Activated CD4-positive, alpha-beta T cell treated with anti-CD3 and anti-CD28 coated beads for 36 hours (primary cell): Measurements from ENCODE around the gene CACNG1. TPM values are rescaled to one million over a fixed set of nuclear protein-coding genes. Genes with fewer than 3 reads are reported as not detected.

Experiments
- ATAC-seq: fragments of 200-7000 bp; cut with Tn5 transposase; one replicate; pipeline ENCODE4 v1.10.0; 2021; ENCODE audit warnings: mild to moderate bottlenecking, moderate library complexity
- CTCF ChIA-PET: fragments of 350-600 bp; sonication (Branson Sonifier 250); formaldehyde crosslinking; loops from one replicate; lab custom pipeline; 2021; ENCODE audit warnings: antibody characterized with exemption; lab: Charles Lee
- POLR2A ChIA-PET: fragments of 350-600 bp; sonication (Branson Sonifier 250); formaldehyde crosslinking; loops from one replicate; lab custom pipeline; 2021; ENCODE audit warnings: antibody characterized with exemption, inconsistent platforms; lab: Charles Lee
- DNase-seq: peaks from one replicate; pipeline ENCODE4 v3.0.0-alpha.2; 2020
- H3K27ac Mint-ChIP-seq: one replicate; pipeline ENCODE4 v1.8.0; 2021; ENCODE audit warnings: mixed read lengths
- H3K27me3 Mint-ChIP-seq: one replicate; pipeline ENCODE4 v1.8.0; 2021; ENCODE audit warnings: mixed read lengths
- H3K36me3 Mint-ChIP-seq: one replicate; pipeline ENCODE4 v1.8.0; 2021; ENCODE audit warnings: low read depth, mixed read lengths
- H3K4me1 Mint-ChIP-seq: one replicate; pipeline ENCODE4 v1.8.0; 2021; ENCODE audit warnings: mixed read lengths
- H3K4me3 Mint-ChIP-seq: one replicate; pipeline ENCODE4 v1.8.0; 2021; ENCODE audit warnings: mild to moderate bottlenecking, moderate library complexity, mixed read lengths
- H3K9me3 Mint-ChIP-seq: one replicate; pipeline ENCODE4 v1.8.0; 2021; ENCODE audit warnings: low read depth, mixed read lengths
- intact Hi-C, 2 experiments: fragments of 100-400 bp; cut with DNase I in 1 of 2; cut with micrococcal nuclease in 1 of 2; formaldehyde crosslinking; loops; one replicate each; pipeline versions ENCODE4 v1.14.2 to v1.15.1; 2022 to 2024; cut with DNase I, micrococcal nuclease
- total RNA-seq, 2 experiments: library from RNA; stranded (reverse); gene quantifications; one replicate each; pipeline ENCODE4 v1.2.3, GENCODE V29; 2021

Gene CACNG1
- total RNA-seq, 2 experiments from 2014 or later: not detected

DNA sequence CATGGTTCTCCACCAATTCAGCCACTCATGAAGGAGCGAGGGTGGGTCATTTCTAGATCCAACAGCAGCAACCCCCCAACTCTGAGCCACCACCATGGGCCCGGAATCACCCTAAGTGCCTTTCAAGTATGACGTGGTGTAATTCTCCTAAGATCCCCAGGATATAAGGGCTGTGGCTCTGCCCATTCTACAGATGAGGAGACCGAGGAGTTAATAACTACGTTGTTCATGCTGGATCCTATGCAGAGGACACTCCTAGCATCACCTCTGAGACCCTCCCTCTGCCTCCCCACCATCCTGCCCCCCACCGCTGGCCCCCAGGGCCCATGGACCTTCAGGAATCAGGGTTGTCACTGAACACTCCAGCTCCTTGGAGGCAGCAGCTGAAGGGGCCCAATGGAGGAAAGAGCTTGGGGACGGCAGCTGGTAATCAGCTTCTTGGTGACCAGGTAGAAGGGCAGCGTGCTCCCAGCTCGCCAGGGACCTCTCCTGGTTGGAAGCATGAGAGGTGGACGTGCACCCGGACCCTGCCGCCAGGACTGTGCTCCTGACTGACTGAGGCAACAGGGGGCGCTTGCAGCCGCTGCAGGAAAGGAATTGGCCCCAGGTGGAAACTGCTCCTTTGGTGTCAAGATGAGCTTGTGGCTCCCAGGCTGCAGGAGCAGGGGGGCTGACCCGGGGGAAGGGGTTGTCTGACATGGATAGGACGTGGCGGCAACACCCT lies 28.2 kb upstream of the CACNG1 start:
- Mint-ChIP-seq H3K9me3 (no peaks in the 10 kb centered on the region), H3K4me1 (no peaks in the 10 kb centered on the region), H3K36me3 (no peaks in the 10 kb centered on the region), H3K27me3 (peaks cover 9% of the 10 kb centered on the region), H3K4me3 (no peak overlapping the region), H3K27ac (no peak overlapping the region)
- intact Hi-C loops: no loop called here
- ChIA-PET CTCF (no interaction called here), POLR2A (no interaction called here)
- DNase-seq (no peak), ATAC-seq (no peak)

DNA sequence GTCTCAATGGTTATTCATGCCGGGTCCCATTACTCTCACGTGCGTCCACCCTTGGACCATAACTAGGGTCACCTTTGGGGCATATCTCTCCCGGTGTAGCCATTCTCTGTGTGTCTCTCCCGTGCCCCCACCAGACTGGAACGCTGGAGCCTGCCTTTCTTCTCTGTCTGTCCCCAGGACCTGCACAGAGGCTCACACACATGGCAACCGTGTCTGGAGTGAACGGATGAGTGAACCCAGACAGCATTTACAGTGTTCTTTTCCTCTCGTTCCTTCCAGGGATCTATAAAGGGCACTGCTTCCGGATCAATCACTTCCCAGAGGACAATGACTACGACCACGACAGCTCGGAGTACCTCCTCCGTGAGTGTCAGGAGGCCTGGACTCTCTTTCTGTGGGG lies 26.4 kb upstream of the CACNG1 start:
- Mint-ChIP-seq H3K9me3 (no peaks in the 10 kb centered on the region), H3K27me3 (peaks cover 9% of the 10 kb centered on the region), H3K4me1 (no peaks in the 10 kb centered on the region), H3K4me3 (no peak overlapping the region), H3K27ac (no peak overlapping the region), H3K36me3 (no peaks in the 10 kb centered on the region)
- POLR2A ChIA-PET: no interaction called here
- intact Hi-C loops: no loop called here
- DNase-seq (no peak), ATAC-seq (no peak)
- CTCF ChIA-PET: interaction anchor here (0.6 kb wide), 1 partner anchor 14 kb away, joined by 3 read pairs; no protein-coding TSS in a partner anchor

GRCh38 chr17:67018471-67019434 lies 25.6 kb upstream of the CACNG1 start:
- no peaks in the 10 kb centered on the region for H3K4me1 Mint-ChIP-seq
- ATAC-seq: no peak
- ChIA-PET CTCF (interaction anchor here (0.7 kb wide), 1 partner anchor 625 kb away, joined by 3 read pairs; no protein-coding TSS in a partner anchor), POLR2A (no interaction called here)
- intact Hi-C loops: no loop called here
- H3K36me3 Mint-ChIP-seq: no peaks in the 10 kb centered on the region
- H3K27me3 Mint-ChIP-seq: peaks cover 5% of the 10 kb centered on the region
- no peak for DNase-seq
- no peak overlapping the region for H3K27ac Mint-ChIP-seq
- no peak overlapping the region for H3K4me3 Mint-ChIP-seq
- H3K9me3 Mint-ChIP-seq: no peaks in the 10 kb centered on the region

DNA sequence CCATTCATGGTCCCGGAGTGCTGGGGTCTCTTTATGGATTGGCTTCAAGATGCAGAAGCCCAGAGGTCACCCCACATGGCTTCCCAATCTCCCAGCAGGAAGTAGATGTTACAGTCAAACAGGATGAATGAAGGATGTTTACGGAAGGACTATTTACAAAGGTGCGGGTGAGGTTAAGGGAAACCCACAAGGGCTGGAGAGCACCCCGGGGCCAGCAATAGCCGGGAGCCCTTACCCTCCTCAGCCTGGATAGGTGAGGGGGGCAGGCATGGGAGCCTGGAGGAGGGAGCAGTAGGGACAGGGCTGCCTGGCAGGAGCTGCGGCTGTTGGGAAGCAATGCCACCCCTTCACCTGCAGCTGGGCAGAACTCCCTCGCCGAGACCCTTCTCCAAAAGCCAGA lies 24.5 kb upstream of the CACNG1 start:
- no peaks in the 10 kb centered on the region for H3K4me1 Mint-ChIP-seq
- H3K27ac Mint-ChIP-seq: no peak overlapping the region
- H3K27me3 Mint-ChIP-seq: peaks cover 5% of the 10 kb centered on the region
- DNase-seq (no peak), ATAC-seq (no peak)
- ChIA-PET CTCF (no interaction called here), POLR2A (no interaction called here)
- intact Hi-C loops: no loop called here
- no peak overlapping the region for H3K4me3 Mint-ChIP-seq
- H3K9me3 Mint-ChIP-seq: no peaks in the 10 kb centered on the region
- no peaks in the 10 kb centered on the region for H3K36me3 Mint-ChIP-seq

DNA sequence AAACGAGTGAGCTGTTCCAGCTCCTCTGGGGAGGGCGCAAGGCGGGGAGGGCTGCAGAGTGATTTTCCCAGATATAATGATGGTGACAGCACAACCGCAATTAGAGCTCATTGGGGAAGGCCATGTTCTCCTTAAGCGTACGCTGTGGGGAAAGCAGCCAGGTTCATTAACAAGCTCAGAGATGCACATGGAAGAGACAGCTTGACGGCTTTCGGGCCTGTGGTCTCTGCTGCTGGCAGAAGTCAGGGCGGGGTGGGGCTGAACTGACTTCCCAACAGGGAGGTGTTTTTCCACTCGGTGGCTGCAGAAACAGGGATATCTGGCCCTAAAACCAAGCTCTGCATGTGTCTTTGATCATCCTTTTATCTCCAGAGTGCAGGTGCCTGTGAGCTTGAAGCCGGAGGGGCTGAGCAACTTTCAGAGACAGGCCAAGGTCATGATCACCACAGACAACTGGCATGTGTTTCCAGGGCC lies 24.0 kb upstream of the CACNG1 start:
- Mint-ChIP-seq H3K4me3 (no peak overlapping the region), H3K27me3 (peaks cover under 1% of the 10 kb centered on the region), H3K36me3 (no peaks in the 10 kb centered on the region), H3K4me1 (no peaks in the 10 kb centered on the region), H3K27ac (no peak overlapping the region), H3K9me3 (no peaks in the 10 kb centered on the region)
- CTCF ChIA-PET: no interaction called here
- DNase-seq (no peak), ATAC-seq (no peak)
- POLR2A ChIA-PET: no interaction called here
- intact Hi-C loops: no loop called here

DNA sequence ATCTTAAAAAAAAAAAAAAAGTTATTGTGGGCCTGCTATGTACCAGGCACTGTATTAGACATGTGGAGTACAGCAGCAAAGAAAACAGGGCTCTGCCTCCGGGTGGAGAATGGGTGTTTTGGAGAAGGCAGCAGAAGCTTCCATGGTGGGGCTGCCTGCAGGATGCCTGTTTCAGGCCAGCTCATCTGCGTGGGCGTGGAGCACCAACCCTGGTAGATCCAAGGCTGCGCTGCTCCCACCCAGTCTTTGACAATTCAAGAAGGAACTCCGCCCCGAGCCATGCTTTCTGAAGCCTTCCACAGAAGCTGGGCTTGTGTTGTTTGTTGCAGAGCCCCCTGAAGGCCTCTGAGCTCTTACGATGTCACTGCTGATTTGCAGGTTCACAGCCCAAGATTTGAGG lies 23.2 kb upstream of the CACNG1 start:
- no peaks in the 10 kb centered on the region for H3K4me1 Mint-ChIP-seq
- H3K36me3 Mint-ChIP-seq: no peaks in the 10 kb centered on the region
- H3K27ac Mint-ChIP-seq: no peak overlapping the region
- no peak overlapping the region for H3K4me3 Mint-ChIP-seq
- ATAC-seq (no peak), DNase-seq (no peak)
- no peaks in the 10 kb centered on the region for H3K9me3 Mint-ChIP-seq
- intact Hi-C loops: no loop called here
- H3K27me3 Mint-ChIP-seq: no peaks in the 10 kb centered on the region
- POLR2A ChIA-PET: no interaction called here
- CTCF ChIA-PET: no interaction called here

DNA sequence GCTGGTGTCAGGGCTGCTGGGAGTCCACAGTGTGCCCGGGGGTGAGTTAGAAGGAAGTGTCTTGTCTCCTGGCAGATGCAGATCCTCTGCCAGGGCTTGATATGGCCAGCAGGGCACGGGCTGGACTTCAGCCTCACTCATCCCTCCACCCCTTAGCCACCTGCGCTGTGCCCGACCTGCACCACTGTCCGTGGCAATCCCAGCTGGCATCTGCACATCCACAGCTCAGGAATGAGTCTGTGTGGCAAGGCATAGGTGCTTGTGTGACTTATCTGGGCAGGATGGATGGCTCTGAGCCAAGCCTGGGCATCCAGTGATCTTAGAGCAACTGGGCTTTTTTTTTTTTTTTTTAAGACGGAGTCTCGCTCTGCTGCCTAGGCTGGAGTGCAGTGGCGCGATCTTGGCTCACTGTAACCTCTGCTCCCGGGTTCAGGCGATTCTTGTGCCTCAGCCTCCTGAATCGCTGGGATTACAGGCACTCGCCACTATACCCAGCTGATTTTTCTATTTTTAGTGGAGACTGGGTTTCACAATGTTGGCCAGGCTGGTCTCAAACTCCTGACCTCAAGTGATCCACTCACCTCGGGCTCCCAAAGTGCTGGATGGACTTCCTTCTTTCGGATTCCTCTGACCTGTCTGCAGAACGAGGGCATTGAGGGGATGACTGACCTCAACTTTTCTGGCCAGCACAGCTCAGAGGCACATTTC lies 22.5 kb upstream of the CACNG1 start:
- H3K36me3 Mint-ChIP-seq: no peaks in the 10 kb centered on the region
- H3K27me3 Mint-ChIP-seq: no peaks in the 10 kb centered on the region
- H3K27ac Mint-ChIP-seq: no peak overlapping the region
- CTCF ChIA-PET: interaction anchor here (0.7 kb wide), 1 partner anchor 186 kb away, joined by 3 read pairs; no protein-coding TSS in a partner anchor
- intact Hi-C loops: no loop called here
- H3K4me1 Mint-ChIP-seq: no peaks in the 10 kb centered on the region
- POLR2A ChIA-PET: no interaction called here
- ATAC-seq (no peak), DNase-seq (no peak)
- H3K9me3 Mint-ChIP-seq: no peaks in the 10 kb centered on the region
- H3K4me3 Mint-ChIP-seq: no peak overlapping the region

DNA sequence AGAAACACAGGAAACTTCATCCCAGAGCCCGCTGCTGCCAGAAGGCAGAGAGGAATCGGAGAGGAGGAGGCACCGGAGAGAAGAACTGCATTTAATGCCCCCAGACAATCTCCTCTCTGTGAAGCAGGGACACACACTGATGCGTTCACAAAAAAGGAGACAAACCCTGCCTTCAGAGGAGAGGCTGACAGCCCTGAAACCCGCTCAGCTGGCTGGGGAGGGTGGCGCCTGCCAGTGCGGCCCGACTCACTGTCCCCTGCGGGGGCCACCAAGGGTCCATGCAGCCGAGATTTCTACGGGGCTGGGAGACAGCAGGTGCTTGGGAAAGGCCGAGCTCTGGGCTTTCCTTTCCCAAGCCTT lies 21.9 kb upstream of the CACNG1 start:
- Mint-ChIP-seq H3K4me3 (no peak overlapping the region), H3K9me3 (no peaks in the 10 kb centered on the region), H3K27ac (no peak overlapping the region), H3K36me3 (no peaks in the 10 kb centered on the region), H3K4me1 (no peaks in the 10 kb centered on the region), H3K27me3 (no peaks in the 10 kb centered on the region)
- ChIA-PET CTCF (interaction anchor here (0.7 kb wide), 1 partner anchor 185 kb away, joined by 3 read pairs; no protein-coding TSS in a partner anchor), POLR2A (no interaction called here)
- ATAC-seq (no peak), DNase-seq (no peak)
- intact Hi-C loops: no loop called here

- no peaks in the 10 kb centered on the region for H3K27me3 Mint-ChIP-seq
- CTCF ChIA-PET: no interaction called here
- no peaks in the 10 kb centered on the region for H3K36me3 Mint-ChIP-seq
- POLR2A ChIA-PET: no interaction called here
- H3K27ac Mint-ChIP-seq: no peak overlapping the region
- H3K4me3 Mint-ChIP-seq: no peak overlapping the region
- no peak for ATAC-seq
- no peaks in the 10 kb centered on the region for H3K4me1 Mint-ChIP-seq
- no peak for DNase-seq
- intact Hi-C loops: no loop called here
- no peaks in the 10 kb centered on the region for H3K9me3 Mint-ChIP-seq
Measured at GRCh38 chr17:67024736-67025135, 19.6 kb upstream of the CACNG1 start.

DNA sequence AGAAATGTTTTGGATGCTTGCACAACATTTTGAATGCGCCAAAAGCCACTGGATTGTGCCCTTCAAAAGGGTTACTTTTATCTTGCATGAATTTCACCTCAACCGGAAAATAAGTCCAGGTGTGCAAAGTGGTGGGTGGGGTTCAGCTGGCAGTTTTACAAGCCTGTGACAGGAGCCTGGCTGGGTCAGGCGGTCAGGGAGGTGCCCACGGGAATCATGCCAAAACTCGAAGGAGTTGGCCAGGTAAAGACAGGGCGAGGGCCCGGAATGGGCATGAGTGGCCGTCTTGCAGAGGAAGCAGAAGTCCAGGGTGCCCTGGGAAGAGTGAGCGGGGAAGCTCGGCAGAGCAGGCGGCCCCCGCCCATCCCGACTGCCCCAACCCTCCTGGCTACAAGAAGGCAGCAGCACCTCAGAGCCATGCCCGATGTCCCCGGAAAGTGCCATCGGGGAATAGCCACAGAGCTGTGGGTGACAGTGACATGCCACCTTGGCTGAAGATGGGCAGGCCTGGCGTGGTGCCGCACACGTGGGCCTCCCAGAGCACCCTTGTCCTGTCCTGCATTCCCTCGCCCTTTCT lies 19.1 kb upstream of the CACNG1 start:
- intact Hi-C loops: no loop called here
- ChIA-PET CTCF (no interaction called here), POLR2A (no interaction called here)
- Mint-ChIP-seq H3K4me3 (no peak overlapping the region), H3K27ac (no peak overlapping the region), H3K36me3 (no peaks in the 10 kb centered on the region), H3K27me3 (no peaks in the 10 kb centered on the region), H3K9me3 (no peaks in the 10 kb centered on the region), H3K4me1 (no peaks in the 10 kb centered on the region)
- DNase-seq: no peak
- ATAC-seq: no peak

GRCh38 chr17:67026341-67026740 lies 18.0 kb upstream of the CACNG1 start:
- no peak overlapping the region for H3K4me3 Mint-ChIP-seq
- CTCF ChIA-PET: no interaction called here

More at GRCh38 chr17:67026341-67026740, 18.0 kb upstream of the CACNG1 start:
- no peaks in the 10 kb centered on the region for H3K9me3 Mint-ChIP-seq
- intact Hi-C loops: no loop called here
- POLR2A ChIA-PET: no interaction called here
- no peak for ATAC-seq
- no peak for DNase-seq
- no peaks in the 10 kb centered on the region for H3K4me1 Mint-ChIP-seq
- H3K36me3 Mint-ChIP-seq: no peaks in the 10 kb centered on the region
- H3K27ac Mint-ChIP-seq: no peak overlapping the region
- no peaks in the 10 kb centered on the region for H3K27me3 Mint-ChIP-seq
